Neural progenitor cell (in vitro differentiated cells): ENCODE data around the gene SRP14.

Experiments used
- EZH2 ChIP-seq: fragments of 200-600 bp; sonication (generic); IDR thresholded peaks from 2 replicates; pipeline ENCODE4 v1.6.1; 2017; ENCODE audit warnings: antibody characterized with exemption, mild to moderate bottlenecking, moderate library complexity
- TF ChIP-seq, protein P1 (sequence below): fragments of 200-600 bp; sonication (generic); IDR thresholded peaks from 2 replicates; pipeline ENCODE4 v1.5.1; 2017; ENCODE audit warnings: antibody characterized with exemption, mild to moderate bottlenecking

- TF ChIP-seq, protein P1, sequence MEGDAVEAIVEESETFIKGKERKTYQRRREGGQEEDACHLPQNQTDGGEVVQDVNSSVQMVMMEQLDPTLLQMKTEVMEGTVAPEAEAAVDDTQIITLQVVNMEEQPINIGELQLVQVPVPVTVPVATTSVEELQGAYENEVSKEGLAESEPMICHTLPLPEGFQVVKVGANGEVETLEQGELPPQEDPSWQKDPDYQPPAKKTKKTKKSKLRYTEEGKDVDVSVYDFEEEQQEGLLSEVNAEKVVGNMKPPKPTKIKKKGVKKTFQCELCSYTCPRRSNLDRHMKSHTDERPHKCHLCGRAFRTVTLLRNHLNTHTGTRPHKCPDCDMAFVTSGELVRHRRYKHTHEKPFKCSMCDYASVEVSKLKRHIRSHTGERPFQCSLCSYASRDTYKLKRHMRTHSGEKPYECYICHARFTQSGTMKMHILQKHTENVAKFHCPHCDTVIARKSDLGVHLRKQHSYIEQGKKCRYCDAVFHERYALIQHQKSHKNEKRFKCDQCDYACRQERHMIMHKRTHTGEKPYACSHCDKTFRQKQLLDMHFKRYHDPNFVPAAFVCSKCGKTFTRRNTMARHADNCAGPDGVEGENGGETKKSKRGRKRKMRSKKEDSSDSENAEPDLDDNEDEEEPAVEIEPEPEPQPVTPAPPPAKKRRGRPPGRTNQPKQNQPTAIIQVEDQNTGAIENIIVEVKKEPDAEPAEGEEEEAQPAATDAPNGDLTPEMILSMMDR = no peak
- TF ChIP-seq EZH2 = no peak
Measured at GRCh38 chr15:40080847-40081246, 41.9 kb upstream of the SRP14 start.
